ENCODE measurements around the gene SRP68.

SRP68 gene

DNA sequence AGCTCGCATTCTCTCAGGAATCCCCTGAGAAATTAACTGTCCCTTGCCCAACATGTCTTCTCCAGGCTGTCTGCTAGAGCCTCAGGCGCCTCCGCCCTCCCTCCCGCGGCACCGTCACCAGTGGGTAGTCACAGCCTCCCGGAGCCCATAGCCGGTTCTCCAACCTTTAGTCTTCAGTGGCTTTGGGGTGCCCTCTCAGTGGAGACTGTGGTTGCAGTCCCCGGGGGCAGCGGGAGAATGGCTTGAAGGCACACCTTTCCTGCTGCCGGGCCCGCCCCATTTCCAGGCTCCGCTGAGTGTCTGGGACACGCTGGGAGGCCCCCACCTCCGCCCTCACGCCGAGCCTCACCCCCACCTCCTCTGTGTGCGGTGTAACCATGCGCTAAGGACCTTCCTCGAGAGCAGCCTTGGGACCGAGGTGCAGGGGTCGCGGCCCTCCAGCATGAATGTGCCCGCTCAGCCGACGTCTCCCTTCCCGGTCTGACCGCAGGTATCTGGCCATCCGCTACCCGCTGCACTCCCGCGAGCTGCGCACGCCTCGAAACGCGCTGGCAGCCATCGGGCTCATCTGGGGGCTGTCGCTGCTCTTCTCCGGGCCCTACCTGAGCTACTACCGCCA is 3.9 kb upstream of the SRP68 start:
- H3K4me3 ChIP-seq (ENCODE audit: control insufficient read depth, low read depth, low read length) = no peak overlapping the region
- DNase-seq (ENCODE audit: low read depth) = no peak
- TF ChIP-seq, protein P1, sequence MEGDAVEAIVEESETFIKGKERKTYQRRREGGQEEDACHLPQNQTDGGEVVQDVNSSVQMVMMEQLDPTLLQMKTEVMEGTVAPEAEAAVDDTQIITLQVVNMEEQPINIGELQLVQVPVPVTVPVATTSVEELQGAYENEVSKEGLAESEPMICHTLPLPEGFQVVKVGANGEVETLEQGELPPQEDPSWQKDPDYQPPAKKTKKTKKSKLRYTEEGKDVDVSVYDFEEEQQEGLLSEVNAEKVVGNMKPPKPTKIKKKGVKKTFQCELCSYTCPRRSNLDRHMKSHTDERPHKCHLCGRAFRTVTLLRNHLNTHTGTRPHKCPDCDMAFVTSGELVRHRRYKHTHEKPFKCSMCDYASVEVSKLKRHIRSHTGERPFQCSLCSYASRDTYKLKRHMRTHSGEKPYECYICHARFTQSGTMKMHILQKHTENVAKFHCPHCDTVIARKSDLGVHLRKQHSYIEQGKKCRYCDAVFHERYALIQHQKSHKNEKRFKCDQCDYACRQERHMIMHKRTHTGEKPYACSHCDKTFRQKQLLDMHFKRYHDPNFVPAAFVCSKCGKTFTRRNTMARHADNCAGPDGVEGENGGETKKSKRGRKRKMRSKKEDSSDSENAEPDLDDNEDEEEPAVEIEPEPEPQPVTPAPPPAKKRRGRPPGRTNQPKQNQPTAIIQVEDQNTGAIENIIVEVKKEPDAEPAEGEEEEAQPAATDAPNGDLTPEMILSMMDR (IDR thresholded peaks at IDR 0.05; ENCODE audit: control insufficient read depth, insufficient read depth, low read depth, low read length, missing control alignments) = no peak

DNA sequence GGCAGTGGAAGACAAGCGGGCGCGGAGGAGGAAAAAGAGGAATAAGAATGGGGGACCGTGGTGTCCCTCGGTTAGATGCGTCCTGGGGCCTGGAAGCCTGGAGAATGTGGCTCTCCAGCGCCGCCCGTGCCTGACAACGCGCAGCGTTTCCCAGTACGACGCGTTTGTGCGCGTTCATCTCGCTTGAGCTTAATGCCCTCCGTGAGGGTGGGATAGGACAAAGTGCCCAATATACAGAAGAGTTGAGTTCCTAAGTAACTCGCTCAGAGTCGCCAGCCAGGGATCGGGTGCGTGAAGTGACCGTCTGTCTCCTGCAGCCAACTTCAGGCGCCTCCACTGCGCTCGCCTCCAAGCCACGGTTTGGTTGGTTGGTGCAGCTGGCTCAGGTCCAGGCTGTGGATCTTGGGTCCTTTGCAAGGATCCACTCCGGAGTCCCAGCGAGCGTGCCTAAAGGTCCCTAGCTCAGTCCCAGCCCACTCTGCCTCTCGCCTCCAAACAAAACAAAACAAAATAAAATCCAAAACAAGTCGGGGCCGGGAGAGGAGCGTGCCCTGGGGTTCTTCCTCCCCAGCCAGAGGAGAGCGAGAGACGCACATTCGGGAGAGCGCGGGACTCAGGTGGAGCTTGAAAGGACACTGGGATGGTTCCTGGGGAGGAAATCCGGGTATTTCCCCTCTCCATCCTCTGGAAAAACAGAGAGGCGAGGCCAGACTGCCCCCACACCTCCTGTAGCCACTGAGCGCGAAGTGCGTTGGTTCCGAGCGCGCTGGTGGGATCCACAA is 3.2 kb upstream of the SRP68 start:
- DNase-seq (ENCODE audit: low read depth) = no peak
- H3K4me3 ChIP-seq (ENCODE audit: control insufficient read depth, low read depth, low read length) = no peak overlapping the region
- TF ChIP-seq, protein P1 (IDR thresholded peaks at IDR 0.05; ENCODE audit: control insufficient read depth, insufficient read depth, low read depth, low read length, missing control alignments) = no peak

DNA sequence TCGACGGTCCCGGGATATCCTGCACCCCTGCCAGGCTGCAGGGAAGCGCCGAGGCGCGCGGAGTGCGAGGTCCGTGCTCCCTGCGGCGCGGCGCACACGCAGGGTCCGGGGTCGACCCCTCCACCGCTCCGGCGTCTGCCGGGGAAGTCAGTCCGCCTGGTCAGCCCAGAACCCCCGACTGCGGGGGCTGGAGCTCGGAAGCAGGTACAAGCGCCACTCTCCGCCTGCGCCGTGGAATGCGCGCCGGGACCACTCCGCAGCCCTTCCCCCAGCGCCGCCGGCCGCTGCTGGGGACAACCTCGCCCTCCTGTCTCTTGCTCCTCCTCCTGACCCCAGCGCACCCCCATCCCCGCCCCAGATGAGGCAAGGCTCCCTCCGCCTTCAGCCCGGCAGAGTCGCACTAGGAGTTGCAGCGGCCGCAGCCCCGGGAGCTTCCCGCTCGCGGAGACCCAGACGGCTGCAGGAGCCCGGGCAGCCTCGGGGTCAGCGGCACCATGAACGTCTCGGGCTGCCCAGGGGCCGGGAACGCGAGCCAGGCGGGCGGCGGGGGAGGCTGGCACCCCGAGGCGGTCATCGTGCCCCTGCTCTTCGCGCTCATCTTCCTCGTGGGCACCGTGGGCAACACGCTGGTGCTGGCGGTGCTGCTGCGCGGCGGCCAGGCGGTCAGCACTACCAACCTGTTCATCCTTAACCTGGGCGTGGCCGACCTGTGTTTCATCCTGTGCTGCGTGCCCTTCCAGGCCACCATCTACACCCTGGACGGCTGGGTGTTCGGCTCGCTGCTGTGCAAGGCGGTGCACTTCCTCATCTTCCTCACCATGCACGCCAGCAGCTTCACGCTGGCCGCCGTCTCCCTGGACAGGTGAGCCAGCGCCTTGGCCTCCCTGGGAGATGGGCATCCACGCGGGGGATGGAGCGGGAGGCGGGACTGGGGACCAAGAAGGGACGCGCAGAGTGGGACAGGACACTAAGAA is 2.4 kb upstream of the SRP68 start, which contains the start of gene GALR2:
GALR2 (plus strand) TSS at position 392 of the 974 bp plus-strand sequence; CDS start at position 495, 103 bp downstream.
- TF ChIP-seq, protein P1 (IDR thresholded peaks at IDR 0.05; ENCODE audit: control insufficient read depth, insufficient read depth, low read depth, low read length, missing control alignments) = no peak
- DNase-seq (ENCODE audit: low read depth) = no peak
- H3K4me3 ChIP-seq (ENCODE audit: control insufficient read depth, low read depth, low read length) = no peak within 1 kb of the TSS

DNA sequence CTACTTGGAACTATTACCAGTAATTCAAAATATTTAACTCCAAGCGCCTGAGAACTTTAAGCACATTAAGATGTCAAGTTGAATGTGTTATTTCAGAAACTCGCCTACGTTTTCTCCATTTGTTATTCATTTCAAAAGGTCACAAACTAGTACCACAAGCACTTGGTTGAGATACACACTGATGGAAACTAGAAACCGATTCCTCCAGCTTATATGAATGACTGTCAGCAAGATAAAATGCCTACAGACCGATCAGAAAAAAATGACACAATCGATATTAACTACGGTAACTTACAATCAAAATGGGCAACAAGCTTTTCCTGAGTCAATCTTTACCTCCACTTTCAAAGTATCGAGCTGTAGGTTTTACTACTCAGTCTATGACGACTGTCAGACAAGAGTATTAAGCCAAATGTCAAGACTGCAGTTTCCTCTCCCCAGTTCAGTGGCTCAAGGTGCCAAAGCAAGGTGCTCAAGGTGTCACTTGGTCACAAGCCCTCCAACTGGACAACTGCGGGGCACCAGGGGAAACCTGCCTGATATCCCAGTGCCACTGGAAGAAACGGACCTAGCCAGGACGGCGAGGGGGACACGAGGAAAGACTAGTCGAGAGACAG is 678 bp downstream of the SRP68 start:
- DNase-seq (ENCODE audit: low read depth) = no peak
- H3K4me3 ChIP-seq (ENCODE audit: control insufficient read depth, low read depth, low read length) = peak overlapping the region; percentile 97
- TF ChIP-seq, protein P1 (IDR thresholded peaks at IDR 0.05; ENCODE audit: control insufficient read depth, insufficient read depth, low read depth, low read length, missing control alignments) = no peak

DNA sequence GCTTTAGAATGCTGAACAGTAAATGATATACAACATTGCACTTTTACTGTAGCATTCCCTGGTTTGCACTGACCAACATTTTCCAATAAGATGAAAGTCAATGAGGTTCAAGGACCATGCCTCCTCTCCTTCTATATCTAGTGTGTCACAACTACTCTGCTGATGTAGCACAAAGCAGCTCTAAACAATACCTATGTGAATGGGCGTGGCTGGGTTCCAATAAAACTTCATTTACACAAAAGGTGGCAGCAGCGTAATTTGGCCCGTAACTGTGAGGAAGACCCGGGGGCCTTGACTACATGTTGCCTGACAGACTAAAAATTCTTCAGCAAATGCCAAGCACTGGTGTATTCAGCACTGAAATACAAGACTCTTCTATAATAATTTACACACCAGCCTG is 6.5 kb downstream of the SRP68 start:
- no peak overlapping the region for H3K4me3 ChIP-seq (ENCODE audit: control insufficient read depth, low read depth, low read length)
- TF ChIP-seq, protein P1 (IDR thresholded peaks at IDR 0.05; ENCODE audit: control insufficient read depth, insufficient read depth, low read depth, low read length, missing control alignments) = no peak
- no peak for DNase-seq (ENCODE audit: low read depth)
